ENCODE data around the gene CARF.
"Not testable (repeated sequence)": the region's sequence is repeated elsewhere in the genome, so short reads cannot be mapped to it uniquely, and the experiment has no call there.

CARF gene

DNA sequence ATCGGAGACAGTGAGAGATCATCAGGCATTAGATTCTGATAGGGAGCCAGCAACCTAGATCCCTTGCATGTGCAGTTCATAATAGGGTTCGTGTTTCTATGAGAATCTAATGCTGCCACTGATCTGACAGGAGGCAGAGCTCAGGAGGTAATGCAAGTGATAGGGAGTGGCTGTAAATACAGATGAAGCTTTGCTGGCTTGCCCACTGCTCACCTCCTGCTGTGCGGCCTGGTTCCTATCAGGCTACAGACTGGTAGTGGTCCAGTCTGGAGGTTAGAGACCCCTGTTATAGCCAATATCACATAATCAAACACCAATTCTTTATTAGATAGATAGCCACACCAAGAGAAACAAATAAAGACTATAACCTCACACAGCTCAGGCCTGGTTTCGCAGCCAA lies 51.6 kb downstream of the CARF start:
- H3K27ac ChIP-seq (ENCODE audit: extremely low read depth, low read depth, low read length), result no peak overlapping the region
- H3K9me3 ChIP-seq (ENCODE audit: control insufficient read depth, insufficient read depth, low read depth, low read length), result no peaks in the 10 kb centered on the region
- no peak overlapping the region for H3K4me3 ChIP-seq (ENCODE audit: low read depth, low read length)
- ChIA-PET POLR2A (no interaction called here), CTCF (interaction anchor here (0.7 kb wide), 1 partner anchor 459 kb away, joined by 3 read pairs; no protein-coding TSS in a partner anchor)
- no peaks in the 10 kb centered on the region; a peak in 1 of 3 replicates for H3K36me3 ChIP-seq (ENCODE audit: control insufficient read depth in 2 of 2, insufficient read depth in 1 of 2, low read length in 2 of 2)
- no peaks in the 10 kb centered on the region for H3K4me1 ChIP-seq (ENCODE audit: control insufficient read depth, insufficient read depth, low read length)
- TF ChIP-seq YY1 (tag by site-specific recombination; IDR thresholded peaks at IDR 0.05) (no peak), GLI4 (tag by site-specific recombination; IDR thresholded peaks at IDR 0.05) (no peak), ZNF548 (tag by site-specific recombination; IDR thresholded peaks at IDR 0.05) (no peak), ZBTB17 (tag by site-specific recombination; IDR thresholded peaks at IDR 0.05) (no peak), ZNF610 (tag by site-specific recombination; IDR thresholded peaks at IDR 0.05; ENCODE audit: borderline replicate concordance) (peak; percentile 95), ZNF416 (tag by site-specific recombination; IDR thresholded peaks at IDR 0.05) (no peak)
- TF ChIP-seq, protein P1, sequence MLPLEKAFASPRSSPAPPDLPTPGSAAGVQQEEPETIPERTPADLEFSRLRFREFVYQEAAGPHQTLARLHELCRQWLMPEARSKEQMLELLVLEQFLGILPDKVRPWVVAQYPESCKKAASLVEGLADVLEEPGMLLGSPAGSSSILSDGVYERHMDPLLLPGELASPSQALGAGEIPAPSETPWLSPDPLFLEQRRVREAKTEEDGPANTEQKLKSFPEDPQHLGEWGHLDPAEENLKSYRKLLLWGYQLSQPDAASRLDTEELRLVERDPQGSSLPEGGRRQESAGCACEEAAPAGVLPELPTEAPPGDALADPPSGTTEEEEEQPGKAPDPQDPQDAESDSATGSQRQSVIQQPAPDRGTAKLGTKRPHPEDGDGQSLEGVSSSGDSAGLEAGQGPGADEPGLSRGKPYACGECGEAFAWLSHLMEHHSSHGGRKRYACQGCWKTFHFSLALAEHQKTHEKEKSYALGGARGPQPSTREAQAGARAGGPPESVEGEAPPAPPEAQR (tag by site-specific recombination; IDR thresholded peaks at IDR 0.05), result no peak

DNA sequence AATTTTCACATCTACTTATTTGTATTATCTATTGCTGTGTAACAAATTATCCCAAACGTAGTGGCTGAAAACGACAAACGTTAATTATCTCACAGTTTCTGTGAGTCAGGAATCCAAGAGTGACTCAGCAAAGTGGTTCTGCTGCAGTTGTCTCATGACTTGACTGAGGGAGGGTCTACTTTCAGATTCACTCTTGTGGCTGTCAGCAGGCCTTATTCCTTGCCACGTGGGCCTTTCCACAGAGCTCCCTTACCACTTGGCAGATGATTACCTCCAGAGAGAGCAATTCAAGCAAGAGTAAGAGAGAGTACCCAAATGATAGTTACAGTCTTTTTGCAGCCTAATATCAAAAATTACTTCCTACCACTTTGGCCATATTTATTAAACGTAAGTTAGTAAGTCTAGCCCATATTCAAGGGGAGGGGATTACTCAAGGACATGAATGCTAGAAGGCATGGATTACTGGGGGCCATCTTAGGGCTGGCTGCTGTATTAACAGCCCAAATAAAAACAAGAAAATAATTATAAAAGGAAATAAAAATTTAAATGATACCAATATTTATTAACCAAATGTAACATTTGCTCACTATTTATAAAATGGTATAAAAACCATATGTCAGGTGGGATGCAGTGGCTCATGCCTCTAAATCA lies 53.9 kb downstream of the CARF start:
- no peak overlapping the region for H3K4me3 ChIP-seq (ENCODE audit: low read depth, low read length)
- no peaks in the 10 kb centered on the region for H3K36me3 ChIP-seq (ENCODE audit: control insufficient read depth in 2 of 2, insufficient read depth in 1 of 2, low read length in 2 of 2)
- H3K27ac ChIP-seq (ENCODE audit: extremely low read depth, low read depth, low read length), result no peak overlapping the region
- POLR2A ChIA-PET, result no interaction called here
- H3K4me1 ChIP-seq (ENCODE audit: control insufficient read depth, insufficient read depth, low read length), result no peaks in the 10 kb centered on the region
- CTCF ChIA-PET, result no interaction called here
- no peaks in the 10 kb centered on the region for H3K9me3 ChIP-seq (ENCODE audit: control insufficient read depth, insufficient read depth, low read depth, low read length)
- TF ChIP-seq ZNF302 (tag by site-specific recombination; IDR thresholded peaks at IDR 0.05; ENCODE audit: low read depth) (no peak), SCRT2 (tag by site-specific recombination; IDR thresholded peaks at IDR 0.05) (no peak), FEZF1 (tag by site-specific recombination; IDR thresholded peaks at IDR 0.05) (no peak), ZNF549 (tag by site-specific recombination; IDR thresholded peaks at IDR 0.05) (no peak), GLI4 (tag by site-specific recombination; IDR thresholded peaks at IDR 0.05) (no peak), ZNF654 (tag by site-specific recombination; IDR thresholded peaks at IDR 0.05; ENCODE audit: low read depth) (no peak), ZNF785 (tag by site-specific recombination; IDR thresholded peaks at IDR 0.05) (no peak)
- TF ChIP-seq, protein P2, sequence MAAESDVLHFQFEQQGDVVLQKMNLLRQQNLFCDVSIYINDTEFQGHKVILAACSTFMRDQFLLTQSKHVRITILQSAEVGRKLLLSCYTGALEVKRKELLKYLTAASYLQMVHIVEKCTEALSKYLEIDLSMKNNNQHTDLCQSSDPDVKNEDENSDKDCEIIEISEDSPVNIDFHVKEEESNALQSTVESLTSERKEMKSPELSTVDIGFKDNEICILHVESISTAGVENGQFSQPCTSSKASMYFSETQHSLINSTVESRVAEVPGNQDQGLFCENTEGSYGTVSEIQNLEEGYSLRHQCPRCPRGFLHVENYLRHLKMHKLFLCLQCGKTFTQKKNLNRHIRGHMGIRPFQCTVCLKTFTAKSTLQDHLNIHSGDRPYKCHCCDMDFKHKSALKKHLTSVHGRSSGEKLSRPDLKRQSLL (tag by site-specific recombination; IDR thresholded peaks at IDR 0.05), result no peak
- TF ChIP-seq, protein P3, sequence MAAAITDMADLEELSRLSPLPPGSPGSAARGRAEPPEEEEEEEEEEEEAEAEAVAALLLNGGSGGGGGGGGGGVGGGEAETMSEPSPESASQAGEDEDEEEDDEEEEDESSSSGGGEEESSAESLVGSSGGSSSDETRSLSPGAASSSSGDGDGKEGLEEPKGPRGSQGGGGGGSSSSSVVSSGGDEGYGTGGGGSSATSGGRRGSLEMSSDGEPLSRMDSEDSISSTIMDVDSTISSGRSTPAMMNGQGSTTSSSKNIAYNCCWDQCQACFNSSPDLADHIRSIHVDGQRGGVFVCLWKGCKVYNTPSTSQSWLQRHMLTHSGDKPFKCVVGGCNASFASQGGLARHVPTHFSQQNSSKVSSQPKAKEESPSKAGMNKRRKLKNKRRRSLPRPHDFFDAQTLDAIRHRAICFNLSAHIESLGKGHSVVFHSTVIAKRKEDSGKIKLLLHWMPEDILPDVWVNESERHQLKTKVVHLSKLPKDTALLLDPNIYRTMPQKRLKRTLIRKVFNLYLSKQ (tag by site-specific recombination; IDR thresholded peaks at IDR 0.05; ENCODE audit: borderline replicate concordance), result no peak
- TF ChIP-seq, protein P4, sequence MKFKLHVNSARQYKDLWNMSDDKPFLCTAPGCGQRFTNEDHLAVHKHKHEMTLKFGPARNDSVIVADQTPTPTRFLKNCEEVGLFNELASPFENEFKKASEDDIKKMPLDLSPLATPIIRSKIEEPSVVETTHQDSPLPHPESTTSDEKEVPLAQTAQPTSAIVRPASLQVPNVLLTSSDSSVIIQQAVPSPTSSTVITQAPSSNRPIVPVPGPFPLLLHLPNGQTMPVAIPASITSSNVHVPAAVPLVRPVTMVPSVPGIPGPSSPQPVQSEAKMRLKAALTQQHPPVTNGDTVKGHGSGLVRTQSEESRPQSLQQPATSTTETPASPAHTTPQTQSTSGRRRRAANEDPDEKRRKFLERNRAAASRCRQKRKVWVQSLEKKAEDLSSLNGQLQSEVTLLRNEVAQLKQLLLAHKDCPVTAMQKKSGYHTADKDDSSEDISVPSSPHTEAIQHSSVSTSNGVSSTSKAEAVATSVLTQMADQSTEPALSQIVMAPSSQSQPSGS (tag by site-specific recombination; IDR thresholded peaks at IDR 0.05; ENCODE audit: low read depth), result no peak

DNA sequence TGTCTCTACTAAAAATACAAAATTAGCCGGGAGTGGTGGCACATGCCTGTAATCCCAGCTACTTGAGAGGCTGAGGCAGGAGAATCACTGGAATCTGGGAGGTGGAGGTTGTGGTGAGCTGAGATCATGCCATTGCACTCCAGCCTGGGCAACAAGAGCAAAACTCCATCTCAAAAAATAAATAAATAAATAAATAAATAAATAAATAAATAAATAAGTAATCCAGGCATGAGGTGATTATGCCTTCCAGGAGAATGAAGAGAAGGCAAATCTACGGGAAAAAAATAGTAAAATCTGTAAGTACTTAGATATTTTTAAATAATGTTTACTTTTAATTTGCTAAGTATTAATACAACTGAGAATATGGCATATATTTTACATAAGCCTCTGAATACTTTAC lies 57.3 kb downstream of the CARF start:
- CTCF ChIA-PET, result interaction anchor here (0.6 kb wide), 1 partner anchor 173 kb away, joined by 3 read pairs; no protein-coding TSS in a partner anchor
- POLR2A ChIA-PET; H3K9me3 ChIP-seq (ENCODE audit: control insufficient read depth, insufficient read depth, low read depth, low read length); H3K4me1 ChIP-seq (ENCODE audit: control insufficient read depth, insufficient read depth, low read length); H3K27ac ChIP-seq (ENCODE audit: extremely low read depth, low read depth, low read length); H3K4me3 ChIP-seq (ENCODE audit: low read depth, low read length); H3K36me3 ChIP-seq (ENCODE audit: control insufficient read depth in 2 of 2, insufficient read depth in 1 of 2, low read length in 2 of 2): not testable (repeated sequence)
- peak; percentile 53; the same call in 1 of the 2 replicates for TF ChIP-seq ZNF202 (tag by site-specific recombination; IDR thresholded peaks at IDR 0.05; ENCODE audit: borderline replicate concordance)
- peak; percentile 85; the same call in 1 of the 2 replicates for TF ChIP-seq ZNF394 (tag by site-specific recombination; IDR thresholded peaks at IDR 0.05; ENCODE audit: borderline replicate concordance)
- TF ChIP-seq ZBTB8A (tag by site-specific recombination; IDR thresholded peaks at IDR 0.05), result peak; percentile 41; the same call in 1 of the 2 replicates
- 0 out of 2 replicates have a peak, but pooled peaks have one; percentile 35 for TF ChIP-seq ZNF558 (tag by site-specific recombination; IDR thresholded peaks at IDR 0.05)
- peak; percentile 57 for TF ChIP-seq ZNF623 (tag by site-specific recombination; IDR thresholded peaks at IDR 0.05)
- TF ChIP-seq ZNF555 (tag by site-specific recombination; conservative IDR thresholded peaks at IDR 0.05), result peak; percentile 39
- TF ChIP-seq ZNF426 (tag by site-specific recombination; IDR thresholded peaks at IDR 0.05), result peak; percentile 55

Data from HEK293 (cell line).